ENCODE results near the gene PERM1.
"Not testable (repeated sequence)": the region's sequence is repeated elsewhere in the genome, so short reads cannot be mapped to it uniquely, and the experiment has no call there.

PERM1 gene

GRCh38 chr1:997993-998744 is 16.3 kb upstream of the PERM1 start:
- no peak overlapping the region for H3K27ac ChIP-seq (ENCODE audit: low read depth in 2 of 2, low read length in 2 of 2)
- peaks cover 14 to 16% of the 10 kb centered on the region in 2 donors for H3K27me3 ChIP-seq (ENCODE audit: control insufficient read depth in 2 of 2, insufficient read depth in 2 of 2, low read length in 2 of 2)
- no peaks in the 10 kb centered on the region for H3K36me3 ChIP-seq (ENCODE audit: control insufficient read depth in 2 of 2, insufficient read depth in 2 of 2, low read length in 2 of 2)
- H3K4me1 ChIP-seq (ENCODE audit: control insufficient read depth in 2 of 2, insufficient read depth in 2 of 2, low read length in 2 of 2) = peaks cover 7 to 12% of the 10 kb centered on the region in 2 donors
- no peak overlapping the region for H3K4me3 ChIP-seq (ENCODE audit: low read length in 2 of 2)
- H3K9ac ChIP-seq (ENCODE audit: low read depth in 1 of 2, low read length in 2 of 2) = no peak overlapping the region
- no peaks in the 10 kb centered on the region for H3K9me3 ChIP-seq (ENCODE audit: control insufficient read depth in 2 of 2, low read length in 2 of 2)

DNA sequence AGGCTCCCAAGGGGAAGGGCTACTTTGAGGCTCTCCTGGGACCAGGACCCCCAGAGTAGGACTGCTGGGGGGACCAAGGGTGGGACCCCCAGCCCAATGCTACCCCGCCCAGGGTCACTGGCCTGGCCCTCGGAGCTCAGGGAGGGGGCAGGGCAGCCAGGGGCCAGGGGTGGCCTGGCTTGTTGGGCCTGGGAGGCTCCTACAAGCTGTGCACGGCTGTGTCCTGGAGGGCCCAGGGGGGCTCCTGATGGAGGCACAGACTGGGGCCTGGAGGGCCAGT is 15.8 kb upstream of the PERM1 start:
- Histone ChIP-seq H3K4me3 (ENCODE audit: low read length in 2 of 2) (no peak overlapping the region), H3K9me3 (ENCODE audit: control insufficient read depth in 2 of 2, low read length in 2 of 2) (no peaks in the 10 kb centered on the region), H3K36me3 (ENCODE audit: control insufficient read depth in 2 of 2, insufficient read depth in 2 of 2, low read length in 2 of 2) (no peaks in the 10 kb centered on the region), H3K27me3 (ENCODE audit: control insufficient read depth in 2 of 2, insufficient read depth in 2 of 2, low read length in 2 of 2) (peaks cover 14 to 16% of the 10 kb centered on the region in 2 donors), H3K9ac (ENCODE audit: low read depth in 1 of 2, low read length in 2 of 2) (no peak overlapping the region), H3K4me1 (ENCODE audit: control insufficient read depth in 2 of 2, insufficient read depth in 2 of 2, low read length in 2 of 2) (peaks cover 7 to 12% of the 10 kb centered on the region in 2 donors), H3K27ac (ENCODE audit: low read depth in 2 of 2, low read length in 2 of 2) (no peak overlapping the region)

GRCh38 chr1:996851-997712 is 15.2 kb upstream of the PERM1 start:
- H3K4me3 ChIP-seq (ENCODE audit: low read length in 2 of 2) = no peak overlapping the region

GRCh38 chr1:995665-996633 is 14.1 kb upstream of the PERM1 start:
- Histone ChIP-seq H3K27me3 (ENCODE audit: control insufficient read depth in 2 of 2, insufficient read depth in 2 of 2, low read length in 2 of 2) (peaks cover 8 to 12% of the 10 kb centered on the region in 2 donors), H3K36me3 (ENCODE audit: control insufficient read depth in 2 of 2, insufficient read depth in 2 of 2, low read length in 2 of 2) (no peaks in the 10 kb centered on the region), H3K4me3 (ENCODE audit: low read length in 2 of 2) (no peak overlapping the region), H3K9ac (ENCODE audit: low read depth in 1 of 2, low read length in 2 of 2) (no peak overlapping the region), H3K27ac (ENCODE audit: low read depth in 2 of 2, low read length in 2 of 2) (no peak overlapping the region), H3K9me3 (ENCODE audit: control insufficient read depth in 2 of 2, low read length in 2 of 2) (peaks cover 0 to 4% of the 10 kb centered on the region in 2 donors), H3K4me1 (ENCODE audit: control insufficient read depth in 2 of 2, insufficient read depth in 2 of 2, low read length in 2 of 2) (peaks cover 6 to 8% of the 10 kb centered on the region in 2 donors)

More at GRCh38 chr1:996851-997712, 15.2 kb upstream of the PERM1 start:
- H3K9me3 ChIP-seq (ENCODE audit: control insufficient read depth in 2 of 2, low read length in 2 of 2) = no peaks in the 10 kb centered on the region
- H3K27me3 ChIP-seq (ENCODE audit: control insufficient read depth in 2 of 2, insufficient read depth in 2 of 2, low read length in 2 of 2) = peaks cover 14 to 16% of the 10 kb centered on the region in 2 donors
- no peak overlapping the region for H3K9ac ChIP-seq (ENCODE audit: low read depth in 1 of 2, low read length in 2 of 2)
- no peaks in the 10 kb centered on the region for H3K36me3 ChIP-seq (ENCODE audit: control insufficient read depth in 2 of 2, insufficient read depth in 2 of 2, low read length in 2 of 2)
- H3K4me1 ChIP-seq (ENCODE audit: control insufficient read depth in 2 of 2, insufficient read depth in 2 of 2, low read length in 2 of 2) = peaks cover 7 to 12% of the 10 kb centered on the region in 2 donors
- no peak overlapping the region for H3K27ac ChIP-seq (ENCODE audit: low read depth in 2 of 2, low read length in 2 of 2)

DNA sequence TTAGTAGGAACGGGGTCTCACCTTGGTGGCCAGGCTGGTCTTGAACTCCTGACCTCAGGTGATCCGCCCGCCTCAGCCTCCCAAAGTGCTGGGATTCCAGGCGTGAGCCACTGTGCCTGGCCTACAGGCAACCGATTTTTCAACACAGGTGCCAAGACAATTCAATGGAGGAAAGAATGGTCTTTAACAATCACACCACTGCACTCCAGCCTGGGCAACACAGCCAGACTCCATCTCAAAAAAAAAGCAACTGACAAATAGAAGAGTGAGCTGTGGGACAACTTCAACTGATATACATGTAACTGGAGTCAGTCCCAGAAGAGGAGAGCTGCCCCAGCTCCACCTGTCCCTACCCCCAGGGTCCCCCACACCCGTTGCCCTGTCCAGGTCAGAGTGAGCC is 12.7 kb upstream of the PERM1 start:
- H3K9me3 ChIP-seq (ENCODE audit: control insufficient read depth in 2 of 2, low read length in 2 of 2); H3K27me3 ChIP-seq (ENCODE audit: control insufficient read depth in 2 of 2, insufficient read depth in 2 of 2, low read length in 2 of 2); H3K4me1 ChIP-seq (ENCODE audit: control insufficient read depth in 2 of 2, insufficient read depth in 2 of 2, low read length in 2 of 2); H3K4me3 ChIP-seq (ENCODE audit: low read length in 2 of 2); H3K27ac ChIP-seq (ENCODE audit: low read depth in 2 of 2, low read length in 2 of 2); H3K9ac ChIP-seq (ENCODE audit: low read depth in 1 of 2, low read length in 2 of 2); H3K36me3 ChIP-seq (ENCODE audit: control insufficient read depth in 2 of 2, insufficient read depth in 2 of 2, low read length in 2 of 2): not testable (repeated sequence)

GRCh38 chr1:993379-993995 is 11.6 kb upstream of the PERM1 start:
- Histone ChIP-seq H3K27ac (ENCODE audit: low read depth in 2 of 2, low read length in 2 of 2) (no peak overlapping the region), H3K36me3 (ENCODE audit: control insufficient read depth in 2 of 2, insufficient read depth in 2 of 2, low read length in 2 of 2) (no peaks in the 10 kb centered on the region), H3K9ac (ENCODE audit: low read depth in 1 of 2, low read length in 2 of 2) (no peak overlapping the region), H3K9me3 (ENCODE audit: control insufficient read depth in 2 of 2, low read length in 2 of 2) (peaks cover 0 to 4% of the 10 kb centered on the region in 2 donors), H3K27me3 (ENCODE audit: control insufficient read depth in 2 of 2, insufficient read depth in 2 of 2, low read length in 2 of 2) (peaks cover 5 to 9% of the 10 kb centered on the region in 2 donors), H3K4me3 (ENCODE audit: low read length in 2 of 2) (no peak overlapping the region), H3K4me1 (ENCODE audit: control insufficient read depth in 2 of 2, insufficient read depth in 2 of 2, low read length in 2 of 2) (no peaks in the 10 kb centered on the region)

GRCh38 chr1:992362-992761 is 10.5 kb upstream of the PERM1 start:
- peaks cover 0 to 7% of the 10 kb centered on the region in 2 donors for H3K27me3 ChIP-seq (ENCODE audit: control insufficient read depth in 2 of 2, insufficient read depth in 2 of 2, low read length in 2 of 2)
- no peak overlapping the region for H3K9ac ChIP-seq (ENCODE audit: low read depth in 1 of 2, low read length in 2 of 2)
- H3K4me1 ChIP-seq (ENCODE audit: control insufficient read depth in 2 of 2, insufficient read depth in 2 of 2, low read length in 2 of 2) = no peaks in the 10 kb centered on the region
- no peaks in the 10 kb centered on the region for H3K36me3 ChIP-seq (ENCODE audit: control insufficient read depth in 2 of 2, insufficient read depth in 2 of 2, low read length in 2 of 2)
- H3K9me3 ChIP-seq (ENCODE audit: control insufficient read depth in 2 of 2, low read length in 2 of 2) = peaks cover 0 to 4% of the 10 kb centered on the region in 2 donors
- no peak overlapping the region for H3K4me3 ChIP-seq (ENCODE audit: low read length in 2 of 2)
- no peak overlapping the region for H3K27ac ChIP-seq (ENCODE audit: low read depth in 2 of 2, low read length in 2 of 2)

DNA sequence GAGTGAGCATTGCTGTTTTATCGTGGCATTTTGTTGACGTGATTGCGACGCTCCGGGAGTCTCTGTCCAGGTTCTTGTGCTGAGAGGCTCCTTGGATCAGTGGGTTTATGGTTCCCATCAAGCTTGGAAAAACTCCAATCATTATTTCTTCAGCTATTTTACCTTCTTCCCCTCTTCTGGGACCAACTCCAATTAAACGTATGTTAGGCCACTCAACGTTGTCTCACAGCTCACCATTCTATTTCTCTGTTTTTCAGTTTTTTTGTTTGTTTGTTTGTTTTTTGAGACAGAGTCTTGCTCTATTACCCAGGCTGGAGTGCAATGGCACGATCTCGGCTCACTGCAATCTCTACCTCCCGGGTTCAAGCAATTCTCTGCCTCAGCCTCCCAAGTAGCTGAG is 10.0 kb upstream of the PERM1 start:
- Histone ChIP-seq H3K27ac (ENCODE audit: low read depth in 2 of 2, low read length in 2 of 2) (no peak overlapping the region), H3K9ac (ENCODE audit: low read depth in 1 of 2, low read length in 2 of 2) (no peak overlapping the region), H3K27me3 (ENCODE audit: control insufficient read depth in 2 of 2, insufficient read depth in 2 of 2, low read length in 2 of 2) (peaks cover 0 to 4% of the 10 kb centered on the region in 2 donors), H3K4me3 (ENCODE audit: low read length in 2 of 2) (no peak overlapping the region), H3K9me3 (ENCODE audit: control insufficient read depth in 2 of 2, low read length in 2 of 2) (peaks cover 0 to 4% of the 10 kb centered on the region in 2 donors), H3K36me3 (ENCODE audit: control insufficient read depth in 2 of 2, insufficient read depth in 2 of 2, low read length in 2 of 2) (no peaks in the 10 kb centered on the region), H3K4me1 (ENCODE audit: control insufficient read depth in 2 of 2, insufficient read depth in 2 of 2, low read length in 2 of 2) (no peaks in the 10 kb centered on the region)

DNA sequence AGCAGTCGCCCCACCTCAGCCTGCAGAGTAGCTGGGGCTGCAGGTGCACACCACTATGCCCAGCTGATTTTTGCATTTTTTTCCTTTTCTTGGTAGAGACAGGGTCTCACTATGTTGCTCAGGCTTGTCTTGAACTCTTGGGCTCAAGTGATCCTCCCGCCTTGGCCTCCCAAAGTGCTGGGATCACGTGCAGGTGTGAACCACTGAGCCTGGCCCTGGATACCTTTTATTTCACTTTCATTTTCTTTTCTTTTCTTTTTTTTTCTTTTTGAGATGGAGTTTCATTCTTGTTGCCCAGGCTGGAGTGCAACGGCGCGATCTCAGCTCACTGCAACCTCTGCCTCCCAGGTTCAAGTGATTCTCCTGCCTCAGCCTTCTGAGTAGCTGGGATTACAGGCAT is 9.4 kb upstream of the PERM1 start:
- not testable (repeated sequence) for H3K27ac ChIP-seq (ENCODE audit: low read depth in 2 of 2, low read length in 2 of 2); H3K4me3 ChIP-seq (ENCODE audit: low read length in 2 of 2); H3K9me3 ChIP-seq (ENCODE audit: control insufficient read depth in 2 of 2, low read length in 2 of 2); H3K4me1 ChIP-seq (ENCODE audit: control insufficient read depth in 2 of 2, insufficient read depth in 2 of 2, low read length in 2 of 2); H3K27me3 ChIP-seq (ENCODE audit: control insufficient read depth in 2 of 2, insufficient read depth in 2 of 2, low read length in 2 of 2); H3K9ac ChIP-seq (ENCODE audit: low read depth in 1 of 2, low read length in 2 of 2); H3K36me3 ChIP-seq (ENCODE audit: control insufficient read depth in 2 of 2, insufficient read depth in 2 of 2, low read length in 2 of 2)

All from mucosa of rectum (tissue), 2 donors.